NCI-H2029 (cell line): ENCODE results near the gene SSX2IP.
"Not testable (repeated sequence)": the region's sequence is repeated elsewhere in the genome, so short reads cannot be mapped to it uniquely, and the experiment has no call there.

ENCODE experiments used
- DNase-seq: peaks from one replicate; lab custom pipeline; 2025; lab: John Stamatoyannopoulos, UW

Gene SSX2IP

DNA sequence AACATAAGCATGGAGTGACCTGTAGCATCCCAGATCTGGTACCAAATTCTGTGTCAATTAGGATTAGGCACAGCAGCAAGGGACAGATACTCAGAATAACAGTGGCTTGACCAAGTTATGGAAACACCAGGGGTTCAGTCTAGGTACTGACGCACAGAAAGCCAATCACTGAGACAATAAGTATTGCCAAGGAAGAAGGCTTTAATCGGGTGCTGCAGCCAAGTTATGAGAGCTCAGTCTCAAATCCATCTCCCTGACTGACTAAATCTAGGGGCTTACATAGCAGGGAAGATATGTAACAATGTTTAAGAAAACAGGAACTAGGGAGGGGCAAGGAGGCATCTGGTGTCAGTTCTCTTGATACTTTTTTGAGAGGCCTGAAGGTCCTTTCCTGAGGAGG is 76.4 kb downstream of the SSX2IP start:
- DNase-seq, result no peak

GRCh38 chr1:84613026-84613425 is 77.2 kb downstream of the SSX2IP start:
- DNase-seq, result no peak

DNA sequence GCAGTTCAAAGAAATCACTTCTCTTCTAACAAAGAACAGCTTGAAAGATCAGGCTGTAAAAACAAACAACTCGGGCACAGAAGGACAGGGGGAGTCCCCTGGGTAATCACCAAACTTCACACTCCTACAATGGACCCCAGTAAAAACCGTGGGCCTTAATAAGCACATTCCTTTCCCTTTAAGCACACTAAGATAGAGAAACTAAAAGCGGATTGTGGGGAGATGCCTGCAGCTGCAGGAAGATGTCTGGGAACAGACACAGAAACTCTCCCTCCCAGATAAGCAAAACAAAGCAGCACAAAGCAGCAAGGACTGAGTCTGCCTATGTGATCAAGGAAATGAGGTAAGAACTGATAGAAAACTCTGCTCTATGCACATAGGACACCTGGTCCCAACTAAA is 78.5 kb downstream of the SSX2IP start:
- DNase-seq, result no peak

DNA sequence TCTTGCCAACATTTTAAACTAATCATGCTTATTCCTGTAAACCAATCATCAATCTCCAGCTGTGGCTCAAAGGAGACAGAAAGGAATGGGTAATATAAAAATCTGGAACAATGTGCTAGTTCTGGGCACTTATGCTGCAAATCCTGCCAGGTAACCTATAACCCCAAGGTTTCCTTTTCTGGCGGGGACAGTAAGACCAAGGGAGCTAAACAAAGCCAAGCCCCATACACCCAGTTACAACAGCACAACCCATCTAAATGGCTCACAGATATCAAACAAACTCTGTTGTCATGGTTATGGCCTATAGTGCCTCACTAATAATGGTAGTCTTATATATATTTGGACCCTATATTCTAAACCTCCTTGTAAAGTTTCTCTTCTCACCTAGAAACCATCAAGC is 79.2 kb downstream of the SSX2IP start:
- no peak for DNase-seq

DNA sequence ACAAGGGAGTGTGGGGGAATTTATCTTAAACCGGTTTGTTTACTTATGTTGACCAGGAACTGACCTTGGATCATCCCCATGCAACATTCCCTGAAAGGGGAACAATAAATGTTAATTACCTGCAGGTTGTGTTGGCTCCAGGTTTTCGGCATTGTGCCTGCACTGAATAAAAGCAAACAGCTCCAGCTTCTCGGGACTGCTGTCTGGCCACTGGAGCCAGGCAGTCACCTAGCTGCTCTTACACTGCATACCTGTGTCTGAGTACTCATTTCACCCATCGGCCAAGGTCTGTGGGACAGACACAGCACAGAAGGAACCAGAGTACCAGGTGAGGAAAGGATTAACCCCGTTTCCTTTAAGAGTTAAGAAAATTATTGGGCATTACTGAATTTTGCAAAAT is 83.3 kb downstream of the SSX2IP start:
- DNase-seq, result no peak

GRCh38 chr1:84605157-84605556 is 85.1 kb downstream of the SSX2IP start:
- DNase-seq, result no peak

GRCh38 chr1:84603941-84604830 is 86.1 kb downstream of the SSX2IP start:
- no peak for DNase-seq

GRCh38 chr1:84603223-84603622 is 87.0 kb downstream of the SSX2IP start:
- no peak for DNase-seq

DNA sequence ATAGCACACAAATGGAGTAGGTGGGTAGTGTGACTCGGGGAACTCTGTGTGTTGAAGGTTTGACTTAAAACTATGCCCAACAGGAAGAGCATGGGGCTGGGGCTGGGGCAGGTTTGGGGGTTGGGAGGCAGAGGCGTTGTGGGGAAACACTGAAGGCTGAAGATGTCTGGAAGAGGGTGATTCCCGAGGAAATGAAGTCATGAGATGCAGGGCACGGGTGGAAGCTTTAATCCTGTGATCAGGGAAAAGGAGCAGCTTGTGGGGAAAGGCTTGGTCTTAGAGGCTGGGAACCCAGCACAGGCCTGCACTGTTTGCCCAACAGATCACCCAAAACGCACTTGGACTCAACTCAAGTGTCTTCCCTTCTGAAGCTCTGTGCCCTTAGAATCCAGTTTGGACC is 89.5 kb downstream of the SSX2IP start:
- DNase-seq, result no peak

DNA sequence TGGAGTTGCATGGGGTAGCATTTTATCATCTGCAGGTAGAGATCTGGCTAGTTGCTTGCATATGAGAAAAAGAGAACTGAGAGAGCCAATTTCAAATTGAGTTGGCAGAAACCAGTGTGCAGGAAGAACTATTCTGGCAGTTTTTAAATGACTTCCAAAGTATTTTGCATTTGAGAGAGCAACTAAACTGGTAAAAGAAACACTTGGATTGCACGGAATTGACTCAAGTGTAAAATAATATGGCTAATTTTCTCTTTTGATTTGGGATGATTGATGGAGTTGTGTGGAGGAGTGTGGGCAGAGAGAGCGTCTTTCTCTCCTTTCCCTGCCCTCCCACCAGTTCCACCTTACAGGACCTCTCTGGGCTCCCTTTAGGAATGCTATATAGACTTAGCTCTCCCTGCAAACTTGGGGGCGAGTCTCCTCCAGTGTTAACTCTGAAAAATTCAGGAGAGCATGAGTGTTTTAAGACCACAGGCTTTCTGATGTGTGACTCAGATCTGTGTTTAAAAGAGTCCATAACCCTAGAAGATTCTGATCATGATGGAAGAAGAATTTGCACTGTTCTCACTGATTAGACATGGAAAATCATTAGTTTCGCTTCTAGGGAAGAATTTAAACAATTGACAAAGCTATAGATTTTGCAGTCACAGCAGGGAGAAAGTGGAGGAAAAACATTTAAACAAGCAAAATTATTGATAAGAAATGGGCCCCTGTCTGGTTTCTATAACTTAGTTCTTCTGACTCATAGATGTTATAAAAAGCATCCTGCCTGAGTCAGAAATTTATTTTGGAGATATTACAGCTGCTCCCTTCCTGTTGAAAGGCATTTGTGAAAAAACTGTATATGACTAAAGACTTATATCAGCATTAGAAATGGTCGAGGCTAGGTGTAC is 91.2 kb downstream of the SSX2IP start:
- DNase-seq, result no peak

DNA sequence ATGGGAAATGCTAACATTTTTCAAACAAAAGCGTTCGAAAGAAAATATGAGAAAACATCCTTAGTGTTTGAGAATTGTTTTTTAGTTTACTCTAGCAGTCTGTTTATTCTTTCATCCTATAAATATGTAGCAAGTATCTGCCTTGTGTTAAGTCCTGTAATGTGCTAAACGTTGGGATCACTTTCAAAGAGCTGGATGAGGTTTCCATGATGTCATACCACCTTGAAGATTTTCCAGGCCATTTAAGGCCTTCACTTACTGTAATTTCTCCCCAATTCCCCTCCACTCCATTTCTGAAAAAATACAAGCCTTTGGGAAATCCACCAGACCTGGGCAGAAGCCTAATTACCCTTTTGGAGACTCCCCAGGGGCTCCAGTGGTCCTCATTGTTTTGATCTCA is 91.8 kb downstream of the SSX2IP start:
- DNase-seq, result no peak

DNA sequence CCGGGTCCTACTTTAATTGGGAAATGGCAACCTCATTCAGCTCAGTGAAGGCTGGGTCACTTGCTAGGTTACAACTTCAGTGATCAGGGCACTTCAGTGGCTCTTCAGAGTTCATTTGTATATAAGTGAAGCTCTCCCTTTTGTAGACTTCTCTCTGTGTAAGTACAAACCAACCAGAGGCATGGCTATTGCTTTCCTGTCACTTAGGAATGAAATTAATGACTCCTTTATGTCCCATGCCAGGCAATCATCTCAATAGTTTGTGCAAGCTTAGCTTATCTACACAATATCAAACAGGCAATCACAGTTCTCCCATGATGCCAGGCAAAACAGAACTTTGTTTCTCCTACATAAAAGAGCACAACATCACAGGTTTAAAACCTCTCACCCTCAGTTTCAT is 93.2 kb downstream of the SSX2IP start:
- no peak for DNase-seq

DNA sequence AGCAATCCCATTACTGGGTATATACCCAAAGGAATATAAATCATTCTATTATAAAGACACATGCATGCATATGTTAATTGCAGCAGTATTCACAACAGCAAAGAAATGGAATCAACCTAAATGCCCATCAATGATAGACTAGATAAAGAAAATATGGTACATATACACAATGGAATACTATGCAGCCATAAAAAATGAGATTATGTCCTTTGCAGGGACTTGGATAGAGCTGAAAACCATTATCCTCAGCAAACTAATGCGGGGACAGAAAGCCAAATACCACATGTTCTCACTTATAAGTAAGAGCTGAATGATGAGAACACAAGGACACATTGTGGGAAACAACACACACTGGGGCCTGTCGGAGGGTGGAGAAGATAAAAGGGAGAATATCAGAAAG is 95.3 kb downstream of the SSX2IP start:
- DNase-seq, result not testable (repeated sequence)
